Naive B cell (primary cell): Measurements from ENCODE around the gene LAMA4. TPM values are rescaled to one million over a fixed set of nuclear protein-coding genes. Genes with fewer than 3 reads are reported as not detected.

Experiments
- ATAC-seq, 2 donors: fragments of 150-1000 bp; cut with Tn5 transposase; 2 replicates each; pipeline ENCODE4 v1.10.0; 2021; ENCODE audit warnings: low read depth in 2 of 2, mild to moderate bottlenecking in 2 of 2, moderate library complexity in 2 of 2
- DNase-seq: peaks from one replicate; pipeline ENCODE4 v3.0.0; 2022
- H3K27ac Mint-ChIP-seq, 6 donors: one replicate each; pipeline ENCODE4 v1.8.0; 2020 to 2022; ENCODE audit warnings: mild to moderate bottlenecking in 6 of 6, mixed read lengths in 6 of 6, moderate library complexity in 5 of 6, inconsistent platforms in 2 of 6
- H3K27me3 Mint-ChIP-seq, 3 donors: one replicate each; pipeline ENCODE4 v1.8.0; 2021 to 2022; ENCODE audit warnings: mixed read lengths in 3 of 3, mild to moderate bottlenecking in 1 of 3
- H3K36me3 Mint-ChIP-seq, 2 donors: one replicate each; pipeline ENCODE4 v1.8.0; 2020 to 2022; ENCODE audit warnings: mixed read lengths in 2 of 2, inconsistent platforms in 1 of 2, mild to moderate bottlenecking in 1 of 2
- H3K4me1 Mint-ChIP-seq, 3 donors: one replicate each; pipeline ENCODE4 v1.8.0; 2020 to 2022; ENCODE audit warnings: mixed read lengths in 3 of 3, inconsistent platforms in 1 of 3, mild to moderate bottlenecking in 1 of 3, moderate library complexity in 1 of 3
- H3K4me3 Mint-ChIP-seq, 8 donors: one replicate each; pipeline ENCODE4 v1.8.0; 2020 to 2022; ENCODE audit warnings: mild to moderate bottlenecking in 8 of 8, mixed read lengths in 8 of 8, moderate library complexity in 8 of 8, inconsistent platforms in 2 of 8
- H3K9me3 Mint-ChIP-seq, 7 donors: one replicate each; pipeline ENCODE4 v1.8.0; 2020 to 2022; ENCODE audit warnings: mixed read lengths in 7 of 7, mild to moderate bottlenecking in 5 of 7, inconsistent platforms in 2 of 7, moderate library complexity in 1 of 7
- polyA plus RNA-seq, 6 donors: library from polyadenylated mRNA; unstranded; fragments of 300-500 nt; fragmentation: Illumina TruSeq; gene quantifications; one replicate each; pipeline ENCODE4 v1.2.3, GENCODE V29; 2021; ENCODE audit warnings: low read depth in 6 of 6

The LAMA4 gene
- polyA plus RNA-seq, 6 donors from 2014 or later, result not detected

GRCh38 chr6:112227411-112227810 lies 27.0 kb downstream of the LAMA4 start:
- Mint-ChIP-seq H3K36me3 (no peaks in the 10 kb centered on the region), H3K4me3 (no peak overlapping the region), H3K27me3 (peaks cover 8 to 14% (median 9%) of the 10 kb centered on the region in 3 donors), H3K27ac (peak overlapping the region in 1 of 6 donors; percentile 73), H3K4me1 (no peaks in the 10 kb centered on the region), H3K9me3 (no peaks in the 10 kb centered on the region)
- ATAC-seq (no peak), DNase-seq (no peak)

GRCh38 chr6:112225691-112226090 lies 28.7 kb downstream of the LAMA4 start:
- Mint-ChIP-seq H3K9me3 (no peaks in the 10 kb centered on the region), H3K27me3 (peaks cover 8 to 14% (median 9%) of the 10 kb centered on the region in 3 donors), H3K4me3 (no peak overlapping the region), H3K27ac (no peak overlapping the region), H3K36me3 (no peaks in the 10 kb centered on the region), H3K4me1 (no peaks in the 10 kb centered on the region)
- no peak for ATAC-seq
- no peak for DNase-seq

- H3K4me3 Mint-ChIP-seq, result no peak overlapping the region
- H3K4me1 Mint-ChIP-seq, result no peaks in the 10 kb centered on the region
- peak overlapping the region in 2 of 6 donors; percentile 69 to 72 for H3K27ac Mint-ChIP-seq
- H3K27me3 Mint-ChIP-seq, result peaks cover 8 to 14% (median 9%) of the 10 kb centered on the region in 3 donors
- H3K9me3 Mint-ChIP-seq, result no peaks in the 10 kb centered on the region
- DNase-seq (no peak), ATAC-seq (no peak)
- no peaks in the 10 kb centered on the region for H3K36me3 Mint-ChIP-seq
Observed at GRCh38 chr6:112224088-112224487, 30.3 kb downstream of the LAMA4 start.

GRCh38 chr6:112223070-112223861 lies 31.1 kb downstream of the LAMA4 start:
- ATAC-seq (no peak), DNase-seq (no peak)
- no peaks in the 10 kb centered on the region for H3K36me3 Mint-ChIP-seq
- no peaks in the 10 kb centered on the region for H3K9me3 Mint-ChIP-seq
- H3K4me1 Mint-ChIP-seq, result no peaks in the 10 kb centered on the region
- H3K27me3 Mint-ChIP-seq, result peaks cover 8 to 14% (median 9%) of the 10 kb centered on the region in 3 donors
- H3K4me3 Mint-ChIP-seq, result no peak overlapping the region
- H3K27ac Mint-ChIP-seq, result no peak overlapping the region

- Mint-ChIP-seq H3K27ac (no peak overlapping the region), H3K9me3 (no peaks in the 10 kb centered on the region)
- DNase-seq, result no peak
Observed at GRCh38 chr6:112221981-112222852, 32.1 kb downstream of the LAMA4 start.

GRCh38 chr6:112221561-112221960 lies 32.8 kb downstream of the LAMA4 start:
- H3K27ac Mint-ChIP-seq, result no peak overlapping the region
- no peak for ATAC-seq
- no peaks in the 10 kb centered on the region for H3K9me3 Mint-ChIP-seq
- no peak overlapping the region for H3K4me3 Mint-ChIP-seq
- H3K4me1 Mint-ChIP-seq, result no peaks in the 10 kb centered on the region
- H3K27me3 Mint-ChIP-seq, result peaks cover 8 to 14% (median 9%) of the 10 kb centered on the region in 3 donors
- no peaks in the 10 kb centered on the region for H3K36me3 Mint-ChIP-seq
- DNase-seq, result no peak

More at GRCh38 chr6:112221981-112222852, 32.1 kb downstream of the LAMA4 start:
- ATAC-seq, result no peak
- no peaks in the 10 kb centered on the region for H3K4me1 Mint-ChIP-seq
- peaks cover 8 to 14% (median 9%) of the 10 kb centered on the region in 3 donors for H3K27me3 Mint-ChIP-seq
- no peak overlapping the region for H3K4me3 Mint-ChIP-seq
- H3K36me3 Mint-ChIP-seq, result no peaks in the 10 kb centered on the region

GRCh38 chr6:112218563-112218962 lies 35.8 kb downstream of the LAMA4 start:
- Mint-ChIP-seq H3K4me1 (no peaks in the 10 kb centered on the region), H3K27me3 (peaks cover 0 to 4% (median 0%) of the 10 kb centered on the region in 3 donors), H3K9me3 (no peaks in the 10 kb centered on the region), H3K36me3 (no peaks in the 10 kb centered on the region), H3K27ac (no peak overlapping the region), H3K4me3 (no peak overlapping the region)
- no peak for DNase-seq
- no peak for ATAC-seq

GRCh38 chr6:112216662-112217551 lies 37.5 kb downstream of the LAMA4 start:
- ATAC-seq (no peak), DNase-seq (no peak)
- peaks cover 0 to under 1% (median 0%) of the 10 kb centered on the region in 7 donors for H3K9me3 Mint-ChIP-seq

GRCh38 chr6:112215488-112216284 lies 38.7 kb downstream of the LAMA4 start:
- DNase-seq, result no peak
- Mint-ChIP-seq H3K27me3 (peaks cover 7 to 13% (median 7%) of the 10 kb centered on the region in 3 donors), H3K4me1 (peaks cover 0 to 5% (median 0%) of the 10 kb centered on the region in 3 donors), H3K27ac (no peak overlapping the region), H3K4me3 (no peak overlapping the region), H3K9me3 (peaks cover 0 to 5% (median 0%) of the 10 kb centered on the region in 7 donors), H3K36me3 (peaks cover 0 to 8% of the 10 kb centered on the region in 2 donors)
- ATAC-seq, result no peak

More at GRCh38 chr6:112216662-112217551, 37.5 kb downstream of the LAMA4 start:
- H3K36me3 Mint-ChIP-seq, result peaks cover 0 to 2% of the 10 kb centered on the region in 2 donors
- H3K27ac Mint-ChIP-seq, result no peak overlapping the region
- no peak overlapping the region for H3K4me3 Mint-ChIP-seq
- peaks cover under 1 to 4% (median 1%) of the 10 kb centered on the region in 3 donors for H3K27me3 Mint-ChIP-seq
- H3K4me1 Mint-ChIP-seq, result peaks cover 0 to under 1% (median 0%) of the 10 kb centered on the region in 3 donors

- DNase-seq (no peak), ATAC-seq (no peak)
- Mint-ChIP-seq H3K4me3 (no peak overlapping the region), H3K36me3 (peaks cover 0 to 8% of the 10 kb centered on the region in 2 donors), H3K9me3 (peaks cover 0 to 5% (median 3%) of the 10 kb centered on the region in 7 donors), H3K4me1 (peaks cover 0 to 5% (median 0%) of the 10 kb centered on the region in 3 donors), H3K27me3 (peaks cover 7 to 13% (median 7%) of the 10 kb centered on the region in 3 donors), H3K27ac (no peak overlapping the region)
Observed at GRCh38 chr6:112214739-112215269, 39.6 kb downstream of the LAMA4 start.

GRCh38 chr6:112210852-112211251 lies 43.5 kb downstream of the LAMA4 start:
- H3K4me3 Mint-ChIP-seq, result no peak overlapping the region
- H3K27ac Mint-ChIP-seq, result no peak overlapping the region
- peaks cover 0 to 5% (median 0%) of the 10 kb centered on the region in 3 donors for H3K4me1 Mint-ChIP-seq
- peaks cover 0 to 8% of the 10 kb centered on the region in 2 donors for H3K36me3 Mint-ChIP-seq
- DNase-seq (no peak), ATAC-seq (no peak)
- H3K9me3 Mint-ChIP-seq, result peaks cover 1 to 6% (median 3%) of the 10 kb centered on the region in 7 donors
- H3K27me3 Mint-ChIP-seq, result peaks cover 7 to 26% (median 13%) of the 10 kb centered on the region in 3 donors

GRCh38 chr6:112209131-112209530 lies 45.2 kb downstream of the LAMA4 start:
- no peak overlapping the region for H3K4me3 Mint-ChIP-seq
- H3K36me3 Mint-ChIP-seq, result peaks cover 0 to 8% of the 10 kb centered on the region in 2 donors
- peaks cover 0 to 5% (median 5%) of the 10 kb centered on the region in 3 donors for H3K4me1 Mint-ChIP-seq
- ATAC-seq (no peak), DNase-seq (no peak)
- H3K27ac Mint-ChIP-seq, result no peak overlapping the region
- H3K27me3 Mint-ChIP-seq, result peaks cover 13 to 27% (median 15%) of the 10 kb centered on the region in 3 donors
- peaks cover 1 to 6% (median 3%) of the 10 kb centered on the region in 7 donors for H3K9me3 Mint-ChIP-seq
